ENCODE data around the gene PRKCA.

- TF ChIP-seq GATA2 (IDR thresholded peaks at IDR 0.05; ENCODE audit: low read depth, low read length) (no peak), GATA3 (IDR thresholded peaks at IDR 0.05; ENCODE audit: low read depth, low read length) (no peak)
Measured at GRCh38 chr17:66381701-66382362, 79.4 kb downstream of the PRKCA start.

All from SH-SY5Y (cell line).